Liver (tissue), 9 donors: ENCODE results near the gene SRGAP1. TPM values are rescaled to one million over a fixed set of nuclear protein-coding genes. Genes with fewer than 3 reads are reported as not detected.

Experiments
- DNase-seq: peaks from one replicate; pipeline ENCODE4 v3.0.0-alpha.2; 2017; ENCODE audit warnings: low spot score
- H3K27ac ChIP-seq, 2 donors: one replicate each; pipeline ENCODE4 v1.7.0; 2013; ENCODE audit warnings: inconsistent platforms in 2 of 2, low read length in 2 of 2, control low read depth in 1 of 2, low read depth in 1 of 2, mild to moderate bottlenecking in 1 of 2
- H3K27me3 ChIP-seq, 4 donors: one replicate each; pipeline versions ENCODE4 v1.6.1 to v1.7.0; 2013; ENCODE audit warnings: low read length in 3 of 4, inconsistent platforms in 1 of 4, mild to moderate bottlenecking in 1 of 4, moderate library complexity in 1 of 4; ENCODE audit not compliant: control insufficient read depth in 4 of 4, insufficient read depth in 4 of 4
- H3K36me3 ChIP-seq, 4 donors: one replicate each; pipeline versions ENCODE4 v1.6.1 to v1.7.0; 2013; ENCODE audit warnings: low read length in 3 of 4, mild to moderate bottlenecking in 3 of 4, low read depth in 1 of 4, moderate library complexity in 1 of 4; ENCODE audit not compliant: control insufficient read depth in 4 of 4, insufficient read depth in 3 of 4
- H3K4me1 ChIP-seq, 4 donors: one replicate each; pipeline versions ENCODE4 v1.6.1 to v1.7.0; 2013; ENCODE audit warnings: low read length in 3 of 4, mild to moderate bottlenecking in 3 of 4, moderate library complexity in 1 of 4; ENCODE audit not compliant: control insufficient read depth in 4 of 4, insufficient read depth in 4 of 4
- H3K4me3 ChIP-seq, 3 donors: one replicate each; pipeline versions ENCODE4 v1.6.1 to v1.7.0; 2013; ENCODE audit warnings: low read length in 3 of 3, control low read depth in 1 of 3, low read depth in 1 of 3, mild to moderate bottlenecking in 1 of 3
- H3K9ac ChIP-seq, 2 donors: one replicate each; pipeline ENCODE4 v1.7.0; 2013; ENCODE audit warnings: low read length in 2 of 2, mild to moderate bottlenecking in 2 of 2, moderate library complexity in 2 of 2, control low read depth in 1 of 2, low read depth in 1 of 2
- H3K9me3 ChIP-seq, 4 donors: one replicate each; pipeline versions ENCODE4 v1.6.1 to v1.7.0; 2013; ENCODE audit warnings: low read length in 3 of 4; ENCODE audit not compliant: control insufficient read depth in 4 of 4
- CTCF ChIP-seq: fragments of 150-350 bp; IDR thresholded peaks from 2 replicates; pipeline ENCODE4 v1.5.1; 2017; ENCODE audit warnings: improper control_type of control experiment, low read depth, low read length; ENCODE audit not compliant: missing input control
- EGR1 ChIP-seq, 2 donors: IDR thresholded peaks; 2 replicates each; pipeline ENCODE4 v1.6.1; 2016 to 2018; ENCODE audit warnings: antibody characterized with exemption in 2 of 2, low read depth in 2 of 2
- FOXA2 ChIP-seq: IDR thresholded peaks from 2 replicates; pipeline ENCODE4 v1.6.1; 2016; ENCODE audit warnings: antibody characterized with exemption
- GABPA ChIP-seq, 2 donors: IDR thresholded peaks in 1 of 2; conservative IDR thresholded peaks in 1 of 2; 2 replicates each; pipeline ENCODE4 v1.6.1; 2016; ENCODE audit warnings: antibody characterized with exemption in 2 of 2, mild to moderate bottlenecking in 1 of 2, moderate library complexity in 1 of 2
- HNF4A ChIP-seq, 2 donors: conservative IDR thresholded peaks; 2 replicates each; pipeline ENCODE4 v1.6.1; 2016; ENCODE audit warnings: antibody characterized with exemption in 2 of 2, mild to moderate bottlenecking in 2 of 2
- HNF4G ChIP-seq: IDR thresholded peaks from 2 replicates; pipeline ENCODE4 v1.6.1; 2016; ENCODE audit warnings: antibody characterized with exemption
- JUND ChIP-seq, 2 donors: IDR thresholded peaks; 2 replicates each; pipeline ENCODE4 v1.6.1; 2016; ENCODE audit warnings: antibody characterized with exemption in 2 of 2
- MAX ChIP-seq: IDR thresholded peaks from 2 replicates; pipeline ENCODE4 v1.6.1; 2016; ENCODE audit warnings: antibody characterized with exemption
- NR2F2 ChIP-seq: IDR thresholded peaks from 2 replicates; pipeline ENCODE4 v1.6.1; 2016; ENCODE audit warnings: antibody characterized with exemption
- RAD21 ChIP-seq, 2 donors: IDR thresholded peaks; 2 replicates each; pipeline ENCODE4 v1.6.1; 2016; ENCODE audit warnings: antibody characterized with exemption in 2 of 2, mild to moderate bottlenecking in 2 of 2
- RXRA ChIP-seq, 2 donors: IDR thresholded peaks; 2 replicates each; pipeline ENCODE4 v1.6.1; 2017 to 2018; ENCODE audit warnings: antibody characterized with exemption in 2 of 2, mild to moderate bottlenecking in 1 of 2
- TAF1 ChIP-seq: conservative IDR thresholded peaks from 2 replicates; pipeline ENCODE4 v1.6.1; 2016; ENCODE audit warnings: antibody characterized with exemption, mild to moderate bottlenecking
- YY1 ChIP-seq: IDR thresholded peaks from 2 replicates; pipeline ENCODE4 v1.6.1; 2016; ENCODE audit warnings: antibody characterized with exemption, mild to moderate bottlenecking
- WGBS: extraction: QIAGEN DNeasy Blood & Tissue Kit; methylation state at CpG from one replicate; pipeline ENCODE4 v1.1.7; 2013; 5-methylcytosine and 5-hydroxymethylcytosine counted together
- polyA plus RNA-seq, 2 donors: library from polyadenylated mRNA; stranded (reverse) in 1 of 2; unstranded in 1 of 2; fragments of 200-250 nt in 1 of 2; fragments of >200 nt in 1 of 2; fragmentation: Nextera tagmentation in 1 of 2; extraction: Ambion mirVana in 1 of 2; gene quantifications; one replicate each; pipeline versions ENCODE4 v1.2.1 to v1.2.3, GENCODE V29; 2013 to 2015
- total RNA-seq, 2 donors: library from RNA; depleted of rRNA; stranded (reverse); fragments of >200 nt; gene quantifications; one replicate each; pipeline ENCODE4 v1.2.3, GENCODE V29; 2014
- TF ChIP-seq, protein P1 (sequence below): IDR thresholded peaks from 2 replicates; pipeline ENCODE4 v1.6.1; 2016; ENCODE audit warnings: antibody characterized with exemption
- TF ChIP-seq, protein P2 (sequence below): IDR thresholded peaks from 2 replicates; pipeline ENCODE4 v1.6.1; 2016; ENCODE audit warnings: antibody characterized with exemption, mild to moderate bottlenecking
- donor health status: healthy.
- donor health status: healthy.
- donor health status: healthy.
- donor health status: healthy.
- donor health status: healthy.

The SRGAP1 gene
- total and polyA plus RNA-seq, 4 donors, result 0.28 to 1.3 (median 0.85) TPM

- Histone ChIP-seq H3K9ac (no peak overlapping the region), H3K4me1 (peaks cover 0 to 30% (median 26%) of the 10 kb centered on the region in 4 donors), H3K36me3 (no peaks in the 10 kb centered on the region), H3K27ac (peak overlapping the region; percentile 20 to 42), H3K4me3 (no peak overlapping the region), H3K9me3 (no peaks in the 10 kb centered on the region), H3K27me3 (no peaks in the 10 kb centered on the region)
- TF ChIP-seq HNF4G (no peak), NR2F2 (no peak), RAD21 (IDR thresholded peaks at IDR 0.05) (no peak), GABPA (IDR thresholded peaks at IDR 0.05 in 1 of 2, conservative IDR thresholded peaks at IDR 0.05 in 1 of 2) (no peak), CTCF (no peak), RXRA (IDR thresholded peaks at IDR 0.05) (no peak), HNF4A (conservative IDR thresholded peaks at IDR 0.05) (no peak), EGR1 (IDR thresholded peaks at IDR 0.05; ENCODE audit: low read depth in 2 of 2) (no peak), MAX (no peak), JUND (IDR thresholded peaks at IDR 0.05) (no peak), FOXA2 (no peak)
- TF ChIP-seq, protein P1, sequence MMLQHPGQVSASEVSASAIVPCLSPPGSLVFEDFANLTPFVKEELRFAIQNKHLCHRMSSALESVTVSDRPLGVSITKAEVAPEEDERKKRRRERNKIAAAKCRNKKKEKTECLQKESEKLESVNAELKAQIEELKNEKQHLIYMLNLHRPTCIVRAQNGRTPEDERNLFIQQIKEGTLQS, result no peak
- TF ChIP-seq, protein P2, sequence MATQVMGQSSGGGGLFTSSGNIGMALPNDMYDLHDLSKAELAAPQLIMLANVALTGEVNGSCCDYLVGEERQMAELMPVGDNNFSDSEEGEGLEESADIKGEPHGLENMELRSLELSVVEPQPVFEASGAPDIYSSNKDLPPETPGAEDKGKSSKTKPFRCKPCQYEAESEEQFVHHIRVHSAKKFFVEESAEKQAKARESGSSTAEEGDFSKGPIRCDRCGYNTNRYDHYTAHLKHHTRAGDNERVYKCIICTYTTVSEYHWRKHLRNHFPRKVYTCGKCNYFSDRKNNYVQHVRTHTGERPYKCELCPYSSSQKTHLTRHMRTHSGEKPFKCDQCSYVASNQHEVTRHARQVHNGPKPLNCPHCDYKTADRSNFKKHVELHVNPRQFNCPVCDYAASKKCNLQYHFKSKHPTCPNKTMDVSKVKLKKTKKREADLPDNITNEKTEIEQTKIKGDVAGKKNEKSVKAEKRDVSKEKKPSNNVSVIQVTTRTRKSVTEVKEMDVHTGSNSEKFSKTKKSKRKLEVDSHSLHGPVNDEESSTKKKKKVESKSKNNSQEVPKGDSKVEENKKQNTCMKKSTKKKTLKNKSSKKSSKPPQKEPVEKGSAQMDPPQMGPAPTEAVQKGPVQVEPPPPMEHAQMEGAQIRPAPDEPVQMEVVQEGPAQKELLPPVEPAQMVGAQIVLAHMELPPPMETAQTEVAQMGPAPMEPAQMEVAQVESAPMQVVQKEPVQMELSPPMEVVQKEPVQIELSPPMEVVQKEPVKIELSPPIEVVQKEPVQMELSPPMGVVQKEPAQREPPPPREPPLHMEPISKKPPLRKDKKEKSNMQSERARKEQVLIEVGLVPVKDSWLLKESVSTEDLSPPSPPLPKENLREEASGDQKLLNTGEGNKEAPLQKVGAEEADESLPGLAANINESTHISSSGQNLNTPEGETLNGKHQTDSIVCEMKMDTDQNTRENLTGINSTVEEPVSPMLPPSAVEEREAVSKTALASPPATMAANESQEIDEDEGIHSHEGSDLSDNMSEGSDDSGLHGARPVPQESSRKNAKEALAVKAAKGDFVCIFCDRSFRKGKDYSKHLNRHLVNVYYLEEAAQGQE, result no peak
- no peak for DNase-seq
- WGBS, result 29% methylated on average over 3 of the region's 3 CpGs
Observed at GRCh38 chr12:63815482-63815852, 29.0 kb upstream of the SRGAP1 start.

DNA sequence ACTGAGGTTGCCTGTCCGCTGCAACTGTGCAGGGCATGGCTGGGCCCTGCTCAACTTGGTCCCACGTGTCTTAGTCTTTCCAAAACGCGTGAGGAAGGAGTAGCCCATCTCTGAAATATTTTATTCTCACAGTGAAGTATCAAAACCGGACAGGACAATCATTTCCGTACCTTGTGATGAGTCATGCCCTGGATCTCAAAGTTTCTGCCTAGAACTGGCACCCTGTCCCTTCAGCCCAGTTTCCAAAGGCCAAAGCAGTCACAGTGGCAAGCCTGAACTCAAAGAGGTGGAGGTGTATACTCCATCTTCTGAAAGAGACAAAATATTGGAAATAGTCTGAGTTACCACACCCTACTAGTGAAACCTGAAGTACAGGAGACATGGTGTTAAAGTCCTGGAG, 28.5 kb upstream of the SRGAP1 start:
- 79% methylated on average over 6 of the region's 6 CpGs for WGBS
- TF ChIP-seq YY1, result no peak
- peak in 1 of 2 donors; percentile 31 for TF ChIP-seq JUND (IDR thresholded peaks at IDR 0.05)
- TF ChIP-seq HNF4A (conservative IDR thresholded peaks at IDR 0.05), result peak in 1 of 2 donors; percentile 30
- TF ChIP-seq TAF1, result no peak
- H3K9me3 ChIP-seq, result no peaks in the 10 kb centered on the region
- H3K27me3 ChIP-seq, result no peaks in the 10 kb centered on the region
- DNase-seq, result no peak
- peak overlapping the region in 1 of 2 donors; percentile 20 for H3K27ac ChIP-seq
- H3K9ac ChIP-seq, result no peak overlapping the region
- H3K36me3 ChIP-seq, result no peaks in the 10 kb centered on the region
- H3K4me1 ChIP-seq, result peaks cover 0 to 25% (median 22%) of the 10 kb centered on the region in 4 donors
- no peak overlapping the region for H3K4me3 ChIP-seq
